Measurements from ENCODE around the gene RBM20. TPM values are rescaled to one million over a fixed set of nuclear protein-coding genes. Genes with fewer than 3 reads are reported as not detected.

RBM20 gene
- total and polyA plus RNA-seq, 10 of the 15 experiments (the other 5 are each of a cell fraction or from before 2014, with no cell fraction given): 0.04 to 0.26 (median 0.15) TPM

DNA sequence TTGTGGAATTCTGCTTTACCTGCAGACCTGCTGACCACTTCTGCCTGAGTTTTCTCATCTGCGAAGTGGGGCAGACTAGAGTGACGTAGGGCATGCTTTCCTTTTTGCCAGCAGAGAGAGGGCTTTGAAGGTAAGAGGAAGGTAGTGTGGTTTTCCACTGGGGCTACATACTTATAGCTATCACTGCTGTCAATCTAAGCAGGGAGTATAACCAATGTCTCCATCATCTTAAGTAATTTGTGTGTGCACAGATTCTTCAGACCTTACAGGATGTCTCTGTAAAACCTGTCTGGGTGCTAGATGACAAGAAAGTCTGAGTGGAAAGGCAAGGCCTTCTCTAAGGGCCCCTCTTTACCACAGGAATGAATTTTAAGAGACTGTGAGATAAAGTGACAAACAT lies 106.8 kb downstream of the RBM20 start:
- no peak for FAIRE-seq
- WGBS (ENCODE audit: insufficient coverage, insufficient replicate concordance, low lambda C conversion rate, missing lambda C conversion rate): 93% methylated on average over 2 of the region's 2 CpGs
- in situ Hi-C loops (cut with MboI) (no loop called here), intact Hi-C loops (cut with micrococcal nuclease; ENCODE audit: unreplicated experiment) (no loop called here)
- POLR2A ChIA-PET: no interaction called here
- no peaks in the 10 kb centered on the region for H3K27me3 ChIP-seq (replicated peaks in 1 of 2; ENCODE audit: control insufficient read depth in 2 of 2, insufficient read depth in 2 of 2, low read length in 1 of 2)
- no peak for TF ChIP-seq CBFB (IDR thresholded peaks at IDR 0.05; ENCODE audit: low read depth)
- TF ChIP-seq BMI1 (IDR thresholded peaks at IDR 0.05; ENCODE audit: borderline replicate concordance): no peak
- TF ChIP-seq TCF3 (IDR thresholded peaks at IDR 0.05; ENCODE audit: borderline replicate concordance, insufficient read depth, low read depth, low read length): no peak
- no peak for TF ChIP-seq DPF2 (IDR thresholded peaks at IDR 0.05)
- no peak for TF ChIP-seq ZNF217 (IDR thresholded peaks at IDR 0.05)
- no peak for TF ChIP-seq SREBF2 (IDR thresholded peaks at IDR 0.05; ENCODE audit: low read length)
- TF ChIP-seq ZBED1 (IDR thresholded peaks at IDR 0.05; ENCODE audit: borderline replicate concordance): no peak
- TF ChIP-seq TCF12 (IDR thresholded peaks at IDR 0.05; ENCODE audit: low read depth, low read length): no peak
- no peak for TF ChIP-seq RFX5 (IDR thresholded peaks at IDR 0.05; ENCODE audit: low read depth, low read length)
- TF ChIP-seq, protein P1, sequence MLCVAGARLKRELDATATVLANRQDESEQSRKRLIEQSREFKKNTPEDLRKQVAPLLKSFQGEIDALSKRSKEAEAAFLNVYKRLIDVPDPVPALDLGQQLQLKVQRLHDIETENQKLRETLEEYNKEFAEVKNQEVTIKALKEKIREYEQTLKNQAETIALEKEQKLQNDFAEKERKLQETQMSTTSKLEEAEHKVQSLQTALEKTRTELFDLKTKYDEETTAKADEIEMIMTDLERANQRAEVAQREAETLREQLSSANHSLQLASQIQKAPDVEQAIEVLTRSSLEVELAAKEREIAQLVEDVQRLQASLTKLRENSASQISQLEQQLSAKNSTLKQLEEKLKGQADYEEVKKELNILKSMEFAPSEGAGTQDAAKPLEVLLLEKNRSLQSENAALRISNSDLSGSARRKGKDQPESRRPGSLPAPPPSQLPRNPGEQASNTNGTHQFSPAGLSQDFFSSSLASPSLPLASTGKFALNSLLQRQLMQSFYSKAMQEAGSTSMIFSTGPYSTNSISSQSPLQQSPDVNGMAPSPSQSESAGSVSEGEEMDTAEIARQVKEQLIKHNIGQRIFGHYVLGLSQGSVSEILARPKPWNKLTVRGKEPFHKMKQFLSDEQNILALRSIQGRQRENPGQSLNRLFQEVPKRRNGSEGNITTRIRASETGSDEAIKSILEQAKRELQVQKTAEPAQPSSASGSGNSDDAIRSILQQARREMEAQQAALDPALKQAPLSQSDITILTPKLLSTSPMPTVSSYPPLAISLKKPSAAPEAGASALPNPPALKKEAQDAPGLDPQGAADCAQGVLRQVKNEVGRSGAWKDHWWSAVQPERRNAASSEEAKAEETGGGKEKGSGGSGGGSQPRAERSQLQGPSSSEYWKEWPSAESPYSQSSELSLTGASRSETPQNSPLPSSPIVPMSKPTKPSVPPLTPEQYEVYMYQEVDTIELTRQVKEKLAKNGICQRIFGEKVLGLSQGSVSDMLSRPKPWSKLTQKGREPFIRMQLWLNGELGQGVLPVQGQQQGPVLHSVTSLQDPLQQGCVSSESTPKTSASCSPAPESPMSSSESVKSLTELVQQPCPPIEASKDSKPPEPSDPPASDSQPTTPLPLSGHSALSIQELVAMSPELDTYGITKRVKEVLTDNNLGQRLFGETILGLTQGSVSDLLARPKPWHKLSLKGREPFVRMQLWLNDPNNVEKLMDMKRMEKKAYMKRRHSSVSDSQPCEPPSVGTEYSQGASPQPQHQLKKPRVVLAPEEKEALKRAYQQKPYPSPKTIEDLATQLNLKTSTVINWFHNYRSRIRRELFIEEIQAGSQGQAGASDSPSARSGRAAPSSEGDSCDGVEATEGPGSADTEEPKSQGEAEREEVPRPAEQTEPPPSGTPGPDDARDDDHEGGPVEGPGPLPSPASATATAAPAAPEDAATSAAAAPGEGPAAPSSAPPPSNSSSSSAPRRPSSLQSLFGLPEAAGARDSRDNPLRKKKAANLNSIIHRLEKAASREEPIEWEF (IDR thresholded peaks at IDR 0.05; ENCODE audit: insufficient replicate concordance, low read depth, low read length): no peak
- TF ChIP-seq KDM1A (IDR thresholded peaks at IDR 0.05; ENCODE audit: borderline replicate concordance): no peak
- TF ChIP-seq, protein P2, sequence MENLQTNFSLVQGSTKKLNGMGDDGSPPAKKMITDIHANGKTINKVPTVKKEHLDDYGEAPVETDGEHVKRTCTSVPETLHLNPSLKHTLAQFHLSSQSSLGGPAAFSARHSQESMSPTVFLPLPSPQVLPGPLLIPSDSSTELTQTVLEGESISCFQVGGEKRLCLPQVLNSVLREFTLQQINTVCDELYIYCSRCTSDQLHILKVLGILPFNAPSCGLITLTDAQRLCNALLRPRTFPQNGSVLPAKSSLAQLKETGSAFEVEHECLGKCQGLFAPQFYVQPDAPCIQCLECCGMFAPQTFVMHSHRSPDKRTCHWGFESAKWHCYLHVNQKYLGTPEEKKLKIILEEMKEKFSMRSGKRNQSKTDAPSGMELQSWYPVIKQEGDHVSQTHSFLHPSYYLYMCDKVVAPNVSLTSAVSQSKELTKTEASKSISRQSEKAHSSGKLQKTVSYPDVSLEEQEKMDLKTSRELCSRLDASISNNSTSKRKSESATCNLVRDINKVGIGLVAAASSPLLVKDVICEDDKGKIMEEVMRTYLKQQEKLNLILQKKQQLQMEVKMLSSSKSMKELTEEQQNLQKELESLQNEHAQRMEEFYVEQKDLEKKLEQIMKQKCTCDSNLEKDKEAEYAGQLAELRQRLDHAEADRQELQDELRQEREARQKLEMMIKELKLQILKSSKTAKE (IDR thresholded peaks at IDR 0.05; ENCODE audit: low read depth, poor library complexity, severe bottlenecking): no peak
- TF ChIP-seq, protein P3, sequence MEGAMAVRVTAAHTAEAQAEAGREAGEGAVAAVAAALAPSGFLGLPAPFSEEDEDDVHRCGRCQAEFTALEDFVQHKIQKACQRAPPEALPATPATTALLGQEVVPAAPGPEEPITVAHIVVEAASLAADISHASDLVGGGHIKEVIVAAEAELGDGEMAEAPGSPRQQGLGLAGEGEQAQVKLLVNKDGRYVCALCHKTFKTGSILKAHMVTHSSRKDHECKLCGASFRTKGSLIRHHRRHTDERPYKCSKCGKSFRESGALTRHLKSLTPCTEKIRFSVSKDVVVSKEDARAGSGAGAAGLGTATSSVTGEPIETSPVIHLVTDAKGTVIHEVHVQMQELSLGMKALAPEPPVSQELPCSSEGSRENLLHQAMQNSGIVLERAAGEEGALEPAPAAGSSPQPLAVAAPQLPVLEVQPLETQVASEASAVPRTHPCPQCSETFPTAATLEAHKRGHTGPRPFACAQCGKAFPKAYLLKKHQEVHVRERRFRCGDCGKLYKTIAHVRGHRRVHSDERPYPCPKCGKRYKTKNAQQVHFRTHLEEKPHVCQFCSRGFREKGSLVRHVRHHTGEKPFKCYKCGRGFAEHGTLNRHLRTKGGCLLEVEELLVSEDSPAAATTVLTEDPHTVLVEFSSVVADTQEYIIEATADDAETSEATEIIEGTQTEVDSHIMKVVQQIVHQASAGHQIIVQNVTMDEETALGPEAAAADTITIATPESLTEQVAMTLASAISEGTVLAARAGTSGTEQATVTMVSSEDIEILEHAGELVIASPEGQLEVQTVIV (IDR thresholded peaks at IDR 0.05; ENCODE audit: borderline replicate concordance, partially characterized antibody): no peak
- no peak overlapping the region for H3K27ac ChIP-seq (ENCODE audit: control insufficient read depth, insufficient read depth)
- no peak for DNase-seq (ENCODE audit: low read depth, low spot score)
- SMC1A ChIA-PET (ENCODE audit: uncharacterized antibody, unreplicated experiment): interaction anchor here (1.4 to 3.5 kb wide), 4 partner anchors 22 to 95 kb away, joined by 3 to 52 read pairs (median 32); no protein-coding TSS in a partner anchor
- H3K4me3 ChIP-seq: no peak overlapping the region
- H3K79me2 ChIP-seq (ENCODE audit: control insufficient read depth, insufficient read depth, low read length): no peaks in the 10 kb centered on the region
- RAD21 ChIA-PET (ENCODE audit: unreplicated experiment): interaction anchor here (1.1 to 3.9 kb wide), 4 partner anchors 23 to 130 kb away, joined by 3 to 54 read pairs (median 14); no protein-coding TSS in a partner anchor
- peaks cover 37% of the 10 kb centered on the region for H3K4me1 ChIP-seq (ENCODE audit: control insufficient read depth, insufficient read depth, low read length)
- H2AFZ ChIP-seq (ENCODE audit: control insufficient read depth, low read depth, low read length): no peak overlapping the region
- H4K20me1 ChIP-seq (ENCODE audit: control insufficient read depth, insufficient read depth): no peaks in the 10 kb centered on the region
- H3K4me2 ChIP-seq (ENCODE audit: control insufficient read depth, insufficient read depth): no peak overlapping the region
- no peak overlapping the region for H3K9ac ChIP-seq (ENCODE audit: control insufficient read depth, insufficient read depth, low read length)
- H3K36me3 ChIP-seq (ENCODE audit: control insufficient read depth in 2 of 2, insufficient read depth in 2 of 2, low read length in 1 of 2): no peaks in the 10 kb centered on the region
- H3K9me3 ChIP-seq (replicated peaks; ENCODE audit: control insufficient read depth, insufficient read depth, low read length): peaks cover 16% of the 10 kb centered on the region
- no TSS peak for BruUV-seq (replicated peaks)
- CTCF ChIA-PET: interaction anchor here (1.0 kb wide), 1 partner anchor 140 kb away, joined by 4 read pairs; no protein-coding TSS in a partner anchor
- ATAC-seq: no peak

Data from GM12878 (cell line).